Measurements from ENCODE around the gene C16orf74.

DNA sequence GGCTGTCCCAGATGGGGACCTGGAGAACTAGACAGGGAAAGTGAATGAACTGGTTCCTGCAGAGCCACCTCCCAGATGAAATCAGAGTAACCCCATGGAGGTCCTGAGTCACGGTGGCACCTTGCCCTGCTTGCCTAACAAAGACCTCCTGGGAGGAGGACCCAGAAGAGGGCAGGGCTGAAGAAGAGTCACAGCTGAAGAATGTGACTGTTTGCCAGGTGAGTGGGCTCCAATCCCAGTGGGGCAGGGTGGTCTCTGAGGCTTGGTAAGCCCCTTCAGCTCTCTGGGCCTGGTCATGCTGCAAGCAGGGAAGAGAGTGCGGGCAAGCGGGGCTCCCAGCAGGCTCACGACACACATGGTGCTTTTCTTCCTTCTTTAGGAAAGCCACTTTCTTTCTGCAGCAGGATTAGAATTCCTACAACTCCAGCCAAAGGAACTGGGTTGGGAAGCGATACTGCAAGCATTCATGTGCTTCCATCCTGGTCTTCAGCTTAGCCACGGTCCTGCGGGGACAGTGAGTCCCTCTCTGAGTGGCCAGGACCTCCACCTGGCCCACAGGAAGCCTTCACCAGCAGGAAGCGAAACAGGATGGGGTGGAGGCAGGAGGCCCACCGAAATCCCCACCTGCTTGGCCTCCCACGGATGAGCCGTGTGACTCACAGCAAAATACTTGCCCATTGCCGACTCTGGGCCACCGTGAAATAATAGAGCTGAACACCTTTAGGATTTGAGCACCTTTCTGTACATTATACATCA, 4.3 kb downstream of the C16orf74 start:
- TF ChIP-seq, protein P1, sequence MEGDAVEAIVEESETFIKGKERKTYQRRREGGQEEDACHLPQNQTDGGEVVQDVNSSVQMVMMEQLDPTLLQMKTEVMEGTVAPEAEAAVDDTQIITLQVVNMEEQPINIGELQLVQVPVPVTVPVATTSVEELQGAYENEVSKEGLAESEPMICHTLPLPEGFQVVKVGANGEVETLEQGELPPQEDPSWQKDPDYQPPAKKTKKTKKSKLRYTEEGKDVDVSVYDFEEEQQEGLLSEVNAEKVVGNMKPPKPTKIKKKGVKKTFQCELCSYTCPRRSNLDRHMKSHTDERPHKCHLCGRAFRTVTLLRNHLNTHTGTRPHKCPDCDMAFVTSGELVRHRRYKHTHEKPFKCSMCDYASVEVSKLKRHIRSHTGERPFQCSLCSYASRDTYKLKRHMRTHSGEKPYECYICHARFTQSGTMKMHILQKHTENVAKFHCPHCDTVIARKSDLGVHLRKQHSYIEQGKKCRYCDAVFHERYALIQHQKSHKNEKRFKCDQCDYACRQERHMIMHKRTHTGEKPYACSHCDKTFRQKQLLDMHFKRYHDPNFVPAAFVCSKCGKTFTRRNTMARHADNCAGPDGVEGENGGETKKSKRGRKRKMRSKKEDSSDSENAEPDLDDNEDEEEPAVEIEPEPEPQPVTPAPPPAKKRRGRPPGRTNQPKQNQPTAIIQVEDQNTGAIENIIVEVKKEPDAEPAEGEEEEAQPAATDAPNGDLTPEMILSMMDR (IDR thresholded peaks at IDR 0.05): no peak
- no peak for TF ChIP-seq POLR2A (IDR thresholded peaks at IDR 0.05)

All from Peyer's patch (tissue), 4 donors.